Measurements from ENCODE around the gene CBLB.

DNA sequence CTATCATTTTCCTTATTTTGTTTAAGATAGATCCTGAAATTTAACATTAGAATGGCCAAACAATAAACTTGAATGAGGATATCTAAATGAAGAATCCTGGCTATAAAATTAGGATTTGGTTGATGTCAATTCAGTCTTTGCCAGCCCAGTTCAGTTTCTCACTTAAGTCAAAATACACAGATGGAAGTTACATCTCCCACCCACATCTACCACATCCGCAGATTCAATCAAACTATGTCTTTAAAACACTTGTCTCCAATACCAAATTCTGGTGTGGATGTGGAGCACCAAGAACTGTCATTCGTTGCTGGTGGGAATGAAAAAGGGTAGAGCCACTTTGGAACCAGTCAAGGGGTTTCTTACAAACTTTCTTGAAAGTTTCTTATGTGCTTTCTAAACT lies 18.2 kb downstream of the CBLB start:
- TF ChIP-seq CTCF (IDR thresholded peaks at IDR 0.05), result no peak
- no peak for TF ChIP-seq POLR2A (IDR thresholded peaks at IDR 0.05)
